Fibroblast of lung (primary cell): Measurements from ENCODE around the gene WDTC1.

ENCODE experiments used
- EZH2 ChIP-seq: IDR thresholded peaks from 2 replicates; pipeline ENCODE4 v1.5.1; 2012; ENCODE audit warnings: low read length, control low read depth, mild to moderate bottlenecking; ENCODE audit errors: missing control alignments
- TF ChIP-seq, protein P1 (sequence below), 2 donors: IDR thresholded peaks in 1 of 2; conservative IDR thresholded peaks in 1 of 2; 1 replicate in 1 of 2; 2 replicates in 1 of 2; pipeline ENCODE4 v1.5.1; 2011 to 2012; ENCODE audit warnings: low read length in 2 of 2, control low read depth in 1 of 2, inconsistent platforms in 1 of 2, low read depth in 1 of 2, mild to moderate bottlenecking in 1 of 2

DNA sequence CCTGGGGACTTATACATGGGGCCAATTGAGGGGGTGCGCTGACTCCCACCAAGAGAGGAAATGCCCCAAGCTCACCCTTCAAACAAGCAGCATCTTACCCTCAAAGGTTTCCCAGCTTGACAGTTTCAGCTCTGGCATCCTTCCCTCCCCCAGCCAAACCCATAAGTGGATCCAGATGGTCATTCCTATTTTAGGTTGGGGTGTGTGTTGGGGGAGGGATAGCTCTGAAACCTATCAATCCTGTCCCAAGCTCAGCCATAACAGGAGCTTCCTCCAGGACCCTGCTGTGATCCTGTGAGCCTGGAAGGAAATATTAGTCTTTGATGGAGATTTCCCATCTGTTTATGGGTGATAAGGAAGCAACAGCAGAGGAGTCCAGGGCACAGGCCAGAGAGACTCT, 84.2 kb downstream of the WDTC1 start:
- TF ChIP-seq, protein P1, sequence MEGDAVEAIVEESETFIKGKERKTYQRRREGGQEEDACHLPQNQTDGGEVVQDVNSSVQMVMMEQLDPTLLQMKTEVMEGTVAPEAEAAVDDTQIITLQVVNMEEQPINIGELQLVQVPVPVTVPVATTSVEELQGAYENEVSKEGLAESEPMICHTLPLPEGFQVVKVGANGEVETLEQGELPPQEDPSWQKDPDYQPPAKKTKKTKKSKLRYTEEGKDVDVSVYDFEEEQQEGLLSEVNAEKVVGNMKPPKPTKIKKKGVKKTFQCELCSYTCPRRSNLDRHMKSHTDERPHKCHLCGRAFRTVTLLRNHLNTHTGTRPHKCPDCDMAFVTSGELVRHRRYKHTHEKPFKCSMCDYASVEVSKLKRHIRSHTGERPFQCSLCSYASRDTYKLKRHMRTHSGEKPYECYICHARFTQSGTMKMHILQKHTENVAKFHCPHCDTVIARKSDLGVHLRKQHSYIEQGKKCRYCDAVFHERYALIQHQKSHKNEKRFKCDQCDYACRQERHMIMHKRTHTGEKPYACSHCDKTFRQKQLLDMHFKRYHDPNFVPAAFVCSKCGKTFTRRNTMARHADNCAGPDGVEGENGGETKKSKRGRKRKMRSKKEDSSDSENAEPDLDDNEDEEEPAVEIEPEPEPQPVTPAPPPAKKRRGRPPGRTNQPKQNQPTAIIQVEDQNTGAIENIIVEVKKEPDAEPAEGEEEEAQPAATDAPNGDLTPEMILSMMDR (conservative IDR thresholded peaks at IDR 0.05 in 1 of 2, IDR thresholded peaks at IDR 0.05 in 1 of 2; ENCODE audit: low read depth in 1 of 2, low read length in 2 of 2), result no peak
- TF ChIP-seq EZH2, result no peak
